Stimulated activated naive B cell treated with anti-CD40 and anti-IgM and Interleukin-4, amounts not matched to agents 10 μg/mL and 1 μg/mL and 100 μg/mL, for 72 hours (primary cell): Measurements from ENCODE around the gene C1orf105.
"Not testable (repeated sequence)": the region's sequence is repeated elsewhere in the genome, so short reads cannot be mapped to it uniquely, and the experiment has no call there.

ENCODE experiments used
- ATAC-seq, 2 donors: fragments of 150-1000 bp; cut with Tn5 transposase; replicated peaks; 2 replicates each; pipeline ENCODE4 v1.10.0; 2021; ENCODE audit warnings: moderate library complexity in 1 of 2
- DNase-seq: peaks from one replicate; pipeline ENCODE4 v3.0.0; 2021
- H3K27ac Mint-ChIP-seq: one replicate; pipeline ENCODE4 v1.8.0; 2022; ENCODE audit warnings: mild to moderate bottlenecking, mixed read lengths
- H3K27me3 Mint-ChIP-seq, 2 donors: one replicate each; pipeline ENCODE4 v1.8.0; 2022; ENCODE audit warnings: mixed read lengths in 2 of 2
- H3K36me3 Mint-ChIP-seq, 2 donors: one replicate each; pipeline ENCODE4 v1.8.0; 2022; ENCODE audit warnings: mixed read lengths in 2 of 2, mild to moderate bottlenecking in 1 of 2
- H3K4me1 Mint-ChIP-seq, 2 donors: one replicate each; pipeline ENCODE4 v1.8.0; 2022; ENCODE audit warnings: mixed read lengths in 2 of 2, mild to moderate bottlenecking in 1 of 2
- H3K4me3 Mint-ChIP-seq, 2 donors: one replicate each; pipeline ENCODE4 v1.8.0; 2022; ENCODE audit warnings: mild to moderate bottlenecking in 2 of 2, mixed read lengths in 2 of 2, moderate library complexity in 1 of 2
- H3K9me3 Mint-ChIP-seq, 2 donors: one replicate each; pipeline ENCODE4 v1.8.0; 2022; ENCODE audit warnings: mixed read lengths in 2 of 2, mild to moderate bottlenecking in 1 of 2

The C1orf105 gene

DNA sequence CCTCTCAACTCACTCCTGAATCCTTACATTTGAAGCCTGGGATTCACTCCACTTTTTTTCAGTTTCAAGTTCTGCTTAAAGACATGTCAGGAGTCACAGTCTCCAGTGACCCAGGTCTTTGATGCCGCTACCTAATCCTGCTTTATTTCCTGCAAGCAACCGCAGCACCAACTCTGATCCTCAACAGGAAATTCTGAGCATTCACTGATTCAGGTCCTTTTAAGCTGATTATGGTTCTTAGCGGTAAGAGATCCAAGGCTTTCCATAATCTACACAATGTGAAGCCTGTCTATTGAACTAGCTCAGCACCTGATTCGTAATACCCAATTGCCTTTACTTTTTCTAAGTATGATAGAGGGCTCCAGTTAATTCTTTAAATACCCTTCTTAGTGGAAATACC, 67.1 kb downstream of the C1orf105 start:
- Mint-ChIP-seq H3K4me1 (peaks cover 0 to 1% of the 10 kb centered on the region in 2 donors), H3K36me3 (no peaks in the 10 kb centered on the region), H3K27ac (no peak overlapping the region), H3K9me3 (peaks cover 0 to 3% of the 10 kb centered on the region in 2 donors), H3K27me3 (peaks cover 14 to 16% of the 10 kb centered on the region in 2 donors), H3K4me3 (no peak overlapping the region)
- DNase-seq (no peak), ATAC-seq (no peak)

DNA sequence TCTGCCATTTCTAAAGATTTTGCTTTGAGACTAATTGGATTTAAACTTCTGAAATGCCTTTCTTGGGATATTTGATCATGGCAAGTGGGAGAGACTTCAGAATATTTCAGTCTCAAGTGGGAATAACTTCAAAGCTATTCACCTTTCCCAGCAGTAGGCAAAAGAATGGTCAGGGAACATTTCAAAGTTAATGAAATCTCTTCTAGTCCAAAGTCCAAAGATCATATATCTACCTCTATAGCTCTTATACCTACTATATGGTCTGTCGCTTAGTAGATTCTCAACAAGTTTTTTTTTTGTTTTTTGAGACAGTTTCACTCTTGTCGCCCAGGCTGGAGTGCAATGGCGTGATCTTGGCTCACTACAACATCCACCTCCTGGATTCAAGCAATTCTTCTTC, 67.9 kb downstream of the C1orf105 start:
- Mint-ChIP-seq H3K4me1 (peaks cover 0 to 1% of the 10 kb centered on the region in 2 donors), H3K27me3 (peaks cover 14 to 16% of the 10 kb centered on the region in 2 donors), H3K4me3 (no peak overlapping the region), H3K9me3 (peaks cover 0 to 3% of the 10 kb centered on the region in 2 donors), H3K36me3 (no peaks in the 10 kb centered on the region), H3K27ac (no peak overlapping the region)
- DNase-seq (no peak), ATAC-seq (no peak)

DNA sequence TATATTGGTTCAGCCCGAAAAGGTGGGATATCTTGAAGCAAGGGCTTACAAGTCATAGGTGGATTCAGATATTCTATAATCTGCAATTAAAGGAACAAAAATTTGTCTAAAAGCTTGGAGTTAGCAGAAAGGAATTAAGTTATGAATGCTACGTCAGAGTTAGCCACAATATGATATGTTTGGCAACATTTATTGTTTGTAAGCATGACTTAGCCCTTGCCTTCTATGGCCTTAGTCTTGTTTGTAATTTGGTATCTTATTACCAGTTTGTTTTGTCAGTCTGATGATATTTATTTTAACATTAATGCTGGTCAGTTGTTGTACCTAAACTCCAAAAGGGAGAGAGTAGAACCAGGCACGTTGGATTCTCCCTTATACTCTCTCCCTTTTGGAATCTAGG, 69.4 kb downstream of the C1orf105 start:
- Mint-ChIP-seq H3K36me3 (no peaks in the 10 kb centered on the region), H3K4me1 (no peaks in the 10 kb centered on the region), H3K9me3 (peaks cover 0 to 3% of the 10 kb centered on the region in 2 donors), H3K4me3 (no peak overlapping the region), H3K27me3 (peaks cover 14 to 16% of the 10 kb centered on the region in 2 donors), H3K27ac (no peak overlapping the region)
- ATAC-seq (no peak), DNase-seq (no peak)

DNA sequence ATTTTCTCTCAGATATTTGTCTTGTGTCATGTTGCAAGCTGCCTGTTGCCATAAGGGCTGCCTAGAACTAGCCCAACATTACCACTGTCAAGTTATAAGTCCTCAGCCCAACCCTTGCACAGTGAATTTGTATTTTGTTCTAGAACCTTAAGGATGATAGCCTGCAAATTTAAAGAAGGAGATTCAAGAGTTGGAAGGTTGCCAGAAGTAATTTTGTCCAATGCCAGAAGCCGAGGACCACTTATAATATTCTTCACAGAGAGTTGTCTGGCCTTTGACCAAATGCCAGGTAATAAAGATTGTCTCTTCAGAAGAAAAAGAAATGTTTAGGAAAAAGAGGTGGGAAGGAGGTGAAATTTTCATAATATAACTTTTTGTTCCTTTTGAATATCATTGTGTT, 71.9 kb downstream of the C1orf105 start:
- no peaks in the 10 kb centered on the region for H3K36me3 Mint-ChIP-seq
- ATAC-seq, result no peak

DNA sequence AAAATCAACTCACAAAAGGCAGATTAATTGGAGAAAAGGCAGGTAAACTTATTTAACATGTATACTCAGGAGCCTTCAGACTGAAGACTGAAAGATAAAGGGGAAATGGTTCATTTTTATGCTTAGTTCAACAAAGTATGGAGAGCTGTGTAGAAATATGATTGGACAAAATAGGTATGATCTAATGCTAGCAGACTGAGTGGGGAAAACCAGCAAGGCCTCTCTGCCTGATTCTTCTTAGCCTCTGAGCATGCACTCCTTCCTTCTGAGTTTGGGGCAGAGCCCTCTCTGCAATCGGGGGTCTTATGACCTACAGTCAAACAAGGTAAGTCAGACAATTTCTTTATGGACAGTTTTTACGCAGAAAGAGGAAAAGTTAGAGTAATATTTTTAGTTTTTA, 73.7 kb downstream of the C1orf105 start:
- Mint-ChIP-seq H3K27ac (no peak overlapping the region), H3K9me3 (no peaks in the 10 kb centered on the region)
- DNase-seq, result no peak

More for the DNA sequence above, 71.9 kb downstream of the C1orf105 start:
- no peak overlapping the region for H3K27ac Mint-ChIP-seq
- no peak overlapping the region for H3K4me3 Mint-ChIP-seq
- peaks cover 6 to 10% of the 10 kb centered on the region in 2 donors for H3K27me3 Mint-ChIP-seq
- H3K9me3 Mint-ChIP-seq, result no peaks in the 10 kb centered on the region
- no peaks in the 10 kb centered on the region for H3K4me1 Mint-ChIP-seq
- DNase-seq, result no peak

DNA sequence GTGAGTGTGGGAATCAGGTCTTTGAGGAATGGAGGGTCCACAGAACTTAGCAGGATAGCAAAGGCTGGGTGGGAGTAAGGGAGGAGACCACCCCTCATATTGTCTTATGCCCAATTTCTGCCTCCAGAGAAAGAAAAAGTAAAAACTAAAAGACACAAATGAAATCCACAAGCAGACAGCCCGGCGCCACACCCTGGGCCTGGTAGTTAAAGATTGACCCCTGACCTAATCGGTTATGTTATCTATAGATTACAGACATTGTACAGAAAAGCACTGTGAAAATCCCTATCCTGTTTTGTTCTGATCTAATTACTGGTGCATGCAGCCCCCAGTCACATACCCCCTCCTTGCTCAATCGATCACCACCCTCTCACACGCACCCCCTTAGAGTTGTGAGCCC, 75.6 kb downstream of the C1orf105 start:
- not testable (repeated sequence) for H3K9me3 Mint-ChIP-seq, H3K4me1 Mint-ChIP-seq, H3K27ac Mint-ChIP-seq, H3K36me3 Mint-ChIP-seq, ATAC-seq, H3K27me3 Mint-ChIP-seq, DNase-seq, H3K4me3 Mint-ChIP-seq

More for the DNA sequence above, 73.7 kb downstream of the C1orf105 start:
- no peak overlapping the region for H3K4me3 Mint-ChIP-seq
- H3K36me3 Mint-ChIP-seq, result no peaks in the 10 kb centered on the region
- no peak for ATAC-seq
- H3K4me1 Mint-ChIP-seq, result no peaks in the 10 kb centered on the region
- H3K27me3 Mint-ChIP-seq, result peaks cover 5 to 6% of the 10 kb centered on the region in 2 donors

DNA sequence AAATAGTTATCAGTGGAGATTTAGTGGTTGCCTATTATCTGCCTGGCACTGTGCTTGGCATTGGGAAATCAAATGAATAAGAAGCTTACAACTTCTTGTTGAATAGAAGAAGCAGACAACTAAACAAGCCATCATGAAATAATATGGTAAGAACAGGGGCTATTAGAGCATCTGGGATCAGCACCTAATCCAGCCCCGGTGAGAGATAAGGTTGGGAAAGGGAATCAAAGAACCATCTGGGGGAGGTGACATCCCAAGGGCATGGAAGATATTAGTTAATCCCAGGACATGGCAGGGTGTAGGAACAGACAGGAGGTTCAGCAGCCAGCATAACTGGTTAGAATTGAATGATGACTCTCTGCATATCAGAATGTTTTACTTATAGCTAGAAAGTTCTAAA, 76.2 kb downstream of the C1orf105 start:
- ATAC-seq (no peak), DNase-seq (no peak)
- Mint-ChIP-seq H3K4me3 (no peak overlapping the region), H3K4me1 (no peaks in the 10 kb centered on the region), H3K9me3 (no peaks in the 10 kb centered on the region), H3K27me3 (no peaks in the 10 kb centered on the region), H3K27ac (no peak overlapping the region), H3K36me3 (no peaks in the 10 kb centered on the region)

DNA sequence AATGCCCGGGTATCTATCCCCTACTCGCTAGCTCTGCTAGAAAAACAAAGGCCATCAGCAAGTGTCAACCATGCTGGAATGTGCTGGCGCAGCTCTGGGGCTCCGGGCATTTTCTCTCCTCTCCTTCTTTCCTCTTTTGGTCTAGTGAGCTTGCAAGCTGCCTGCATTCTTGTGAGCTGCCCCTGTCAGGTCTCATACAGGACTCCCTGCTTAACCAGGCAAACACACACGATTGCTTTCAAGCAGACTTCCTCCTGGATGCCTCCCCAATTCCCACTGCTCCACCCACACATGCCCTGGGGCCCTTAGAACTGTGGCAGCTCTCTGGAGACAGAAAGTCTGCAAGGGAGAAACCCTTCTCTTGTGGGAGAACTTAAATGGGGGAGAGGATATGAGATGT, 76.7 kb downstream of the C1orf105 start:
- Mint-ChIP-seq H3K36me3 (no peaks in the 10 kb centered on the region), H3K9me3 (no peaks in the 10 kb centered on the region), H3K27ac (no peak overlapping the region), H3K4me1 (no peaks in the 10 kb centered on the region), H3K4me3 (no peak overlapping the region), H3K27me3 (no peaks in the 10 kb centered on the region)
- ATAC-seq, result no peak
- no peak for DNase-seq

DNA sequence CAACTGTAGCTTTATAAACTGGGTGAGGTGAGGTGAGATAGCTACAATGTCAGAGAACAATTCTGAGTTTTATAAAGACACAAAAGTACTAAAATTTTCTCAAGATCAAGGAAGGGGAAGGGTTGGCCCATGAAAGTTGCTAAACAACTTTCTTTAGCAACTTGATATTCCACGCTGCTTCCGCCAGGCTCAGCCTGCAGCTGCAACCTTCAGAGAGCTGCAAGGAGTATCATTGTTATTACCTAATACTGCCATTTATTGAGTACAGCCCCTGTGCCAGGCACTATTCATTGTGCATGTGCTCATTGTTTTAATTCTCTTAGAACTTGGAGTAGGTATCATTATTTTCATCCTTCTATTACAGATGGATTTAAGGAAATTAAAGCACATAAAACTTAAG, 78.4 kb downstream of the C1orf105 start:
- Mint-ChIP-seq H3K36me3 (no peaks in the 10 kb centered on the region), H3K27me3 (no peaks in the 10 kb centered on the region), H3K4me1 (no peaks in the 10 kb centered on the region), H3K9me3 (no peaks in the 10 kb centered on the region), H3K27ac (no peak overlapping the region), H3K4me3 (no peak overlapping the region)
- ATAC-seq, result no peak
- no peak for DNase-seq

DNA sequence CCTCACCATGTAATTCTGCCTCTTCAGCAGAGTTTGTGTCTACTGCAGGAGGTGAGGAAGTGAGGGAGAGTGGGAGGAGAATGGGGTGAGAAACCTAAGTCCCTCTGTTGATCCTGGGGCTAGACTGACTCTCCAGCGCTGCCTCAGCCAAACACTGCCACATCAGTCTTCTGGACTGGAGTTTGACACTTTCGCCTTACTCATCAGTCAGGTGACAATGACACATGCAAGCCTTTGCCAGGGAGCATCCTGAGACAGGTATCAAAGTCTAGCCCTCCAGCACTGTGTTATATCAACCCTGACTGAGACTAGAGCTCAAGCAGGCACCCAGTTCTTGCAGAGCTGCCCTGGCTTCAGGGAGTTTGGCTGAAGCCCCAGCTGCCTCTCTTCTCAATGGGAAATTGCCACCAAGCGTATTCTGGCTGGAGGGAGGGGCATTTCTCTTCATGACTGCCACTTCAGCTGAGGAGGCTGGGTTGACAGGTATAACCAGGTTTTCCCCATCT, 79.2 kb downstream of the C1orf105 start:
- Mint-ChIP-seq H3K9me3 (no peaks in the 10 kb centered on the region), H3K27ac (no peak overlapping the region), H3K4me1 (no peaks in the 10 kb centered on the region), H3K27me3 (no peaks in the 10 kb centered on the region), H3K4me3 (no peak overlapping the region), H3K36me3 (no peaks in the 10 kb centered on the region)
- DNase-seq (no peak), ATAC-seq (peak in 1 of 2 donors; percentile 25)

DNA sequence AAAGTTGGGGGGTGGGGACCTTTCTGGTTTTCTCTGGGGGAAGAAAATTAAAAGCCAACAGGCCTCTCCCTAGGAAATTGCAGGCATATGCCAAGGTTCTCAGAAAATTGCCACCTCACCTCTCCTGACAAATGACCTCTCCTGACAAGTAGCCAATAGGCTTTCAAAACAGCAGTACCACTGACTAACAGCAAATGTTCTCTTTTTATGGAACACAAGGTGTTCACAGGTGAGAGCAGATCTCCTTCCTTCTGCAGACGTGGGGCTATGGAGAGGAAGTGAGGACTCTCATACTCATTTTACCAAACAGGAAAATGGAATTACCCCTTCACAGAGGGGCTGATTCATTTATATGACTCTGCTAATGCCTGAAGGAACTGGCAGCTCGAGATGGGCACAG, 79.7 kb downstream of the C1orf105 start:
- Mint-ChIP-seq H3K4me3 (no peak overlapping the region), H3K27ac (no peak overlapping the region)
- no peak for ATAC-seq

DNA sequence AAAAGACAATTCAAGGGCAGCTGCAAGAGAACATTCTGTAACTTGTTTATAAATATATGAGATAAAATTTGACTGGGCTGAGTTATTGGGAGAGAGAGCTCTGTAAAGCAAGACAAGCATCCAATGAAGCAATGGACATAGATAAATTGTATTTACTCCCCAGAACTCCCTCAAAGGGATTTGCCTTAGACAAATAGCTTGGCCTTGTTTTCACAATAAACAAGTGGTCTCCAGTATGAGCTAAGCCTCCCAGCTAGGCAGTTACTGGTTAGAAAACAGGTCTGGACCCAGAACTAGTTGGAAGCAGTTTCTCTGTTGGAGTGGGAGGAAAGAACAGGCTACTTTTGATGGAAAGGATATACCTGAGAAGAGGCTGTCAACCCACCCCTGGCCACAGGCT, 87.3 kb downstream of the C1orf105 start:
- no peaks in the 10 kb centered on the region for H3K4me1 Mint-ChIP-seq

More for the DNA sequence above, 79.7 kb downstream of the C1orf105 start:
- Mint-ChIP-seq H3K9me3 (no peaks in the 10 kb centered on the region), H3K4me1 (no peaks in the 10 kb centered on the region), H3K27me3 (no peaks in the 10 kb centered on the region), H3K36me3 (no peaks in the 10 kb centered on the region)
- no peak for DNase-seq

DNA sequence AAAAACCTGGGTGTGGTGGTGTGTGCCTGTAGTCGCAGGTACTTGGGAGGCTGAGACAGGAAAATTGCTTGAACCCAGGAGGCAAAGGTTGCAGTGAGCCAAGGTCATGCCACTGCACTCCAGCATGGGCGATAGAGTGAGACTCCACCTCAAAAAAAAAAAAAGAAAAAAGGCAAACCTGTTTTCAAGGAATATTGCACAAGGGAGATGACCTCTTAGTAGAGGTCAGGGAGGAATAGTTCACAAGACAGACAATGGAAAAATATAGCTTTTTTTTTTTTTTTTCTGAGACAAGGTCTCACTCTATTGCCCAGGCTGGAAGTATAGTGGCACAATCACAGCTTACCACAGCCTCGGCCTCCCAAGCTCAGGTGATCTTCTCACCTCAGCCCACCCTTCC, 90.0 kb downstream of the C1orf105 start:
- no peak for ATAC-seq
- no peaks in the 10 kb centered on the region for H3K9me3 Mint-ChIP-seq

More for the DNA sequence above, 87.3 kb downstream of the C1orf105 start:
- Mint-ChIP-seq H3K4me3 (no peak overlapping the region), H3K27me3 (no peaks in the 10 kb centered on the region), H3K36me3 (no peaks in the 10 kb centered on the region), H3K9me3 (no peaks in the 10 kb centered on the region), H3K27ac (no peak overlapping the region)
- DNase-seq, result no peak
- ATAC-seq, result no peak

DNA sequence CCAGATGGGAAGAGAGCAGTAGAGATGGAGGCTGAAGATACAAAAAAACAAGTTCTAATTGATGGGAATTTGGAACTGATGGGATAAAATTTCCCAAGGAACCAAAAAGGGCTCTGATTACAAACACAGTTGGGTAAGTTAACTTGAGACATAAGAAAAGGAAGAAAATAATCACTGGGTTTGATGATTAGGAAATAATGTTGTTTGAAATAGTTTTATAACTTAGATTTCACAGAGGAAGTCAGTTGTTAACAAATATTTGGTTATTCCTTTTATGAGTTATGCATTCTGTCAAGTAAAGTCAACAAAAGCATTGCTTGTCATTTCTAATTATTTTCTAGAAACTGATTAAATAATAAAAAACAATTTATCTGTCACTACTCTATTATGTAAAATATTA, 92.1 kb downstream of the C1orf105 start:
- Mint-ChIP-seq H3K4me3 (no peak overlapping the region), H3K36me3 (no peaks in the 10 kb centered on the region), H3K4me1 (no peaks in the 10 kb centered on the region), H3K27me3 (no peaks in the 10 kb centered on the region), H3K9me3 (no peaks in the 10 kb centered on the region), H3K27ac (no peak overlapping the region)
- ATAC-seq, result no peak
- no peak for DNase-seq

More for the DNA sequence above, 90.0 kb downstream of the C1orf105 start:
- Mint-ChIP-seq H3K27me3 (no peaks in the 10 kb centered on the region), H3K36me3 (no peaks in the 10 kb centered on the region), H3K4me1 (no peaks in the 10 kb centered on the region), H3K27ac (no peak overlapping the region), H3K4me3 (no peak overlapping the region)
- no peak for DNase-seq

DNA sequence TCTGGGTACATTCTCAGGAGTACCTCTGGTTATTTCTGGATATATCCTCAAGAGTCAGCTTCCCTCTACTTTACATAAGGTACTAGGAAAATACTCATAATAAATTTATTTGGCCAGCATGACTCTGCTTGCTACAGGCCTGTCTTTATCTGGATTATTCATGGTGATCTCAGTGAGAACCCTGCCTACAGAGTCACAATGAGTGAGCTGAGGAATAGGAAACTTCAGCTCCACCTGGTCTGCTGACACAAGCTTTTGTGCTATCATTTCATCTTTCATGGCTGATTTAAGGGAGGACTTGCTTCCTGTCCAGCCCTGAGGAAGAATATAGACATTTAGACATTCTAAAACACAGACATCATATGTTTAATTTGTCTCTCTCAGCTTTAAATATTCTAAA, 93.0 kb downstream of the C1orf105 start:
- Mint-ChIP-seq H3K27me3 (no peaks in the 10 kb centered on the region), H3K4me3 (no peak overlapping the region), H3K4me1 (no peaks in the 10 kb centered on the region), H3K27ac (no peak overlapping the region), H3K9me3 (no peaks in the 10 kb centered on the region), H3K36me3 (no peaks in the 10 kb centered on the region)
- DNase-seq (no peak), ATAC-seq (no peak)

DNA sequence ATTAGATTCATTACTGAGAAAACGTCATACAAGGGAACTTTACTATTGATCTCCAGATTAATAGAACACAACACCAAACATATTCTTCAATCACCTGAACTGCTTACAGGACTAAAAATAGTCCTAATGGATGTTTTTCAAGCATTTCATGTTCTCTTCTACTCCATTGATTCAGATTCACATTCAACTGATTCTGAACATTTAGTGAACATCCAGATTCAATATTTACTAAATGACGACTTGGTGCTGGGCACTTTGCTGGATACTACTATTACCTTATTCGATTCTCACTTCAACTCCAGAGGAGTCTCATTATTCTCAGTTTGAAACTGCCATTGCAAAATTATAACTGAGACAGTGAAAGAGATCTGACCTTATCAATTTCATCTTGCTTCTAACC, 93.6 kb downstream of the C1orf105 start:
- H3K4me3 Mint-ChIP-seq, result no peak overlapping the region

More for the DNA sequence above, 93.6 kb downstream of the C1orf105 start:
- DNase-seq (no peak), ATAC-seq (no peak)
- Mint-ChIP-seq H3K9me3 (no peaks in the 10 kb centered on the region), H3K27me3 (no peaks in the 10 kb centered on the region), H3K36me3 (no peaks in the 10 kb centered on the region), H3K4me1 (no peaks in the 10 kb centered on the region), H3K27ac (no peak overlapping the region)
